GM21515 (cell line): ENCODE measurements around the gene ASCC1.
A peak's percentile ranks its signal among the peaks of the same experiment; 100 is the strongest.
"Not testable (repeated sequence)": the region's sequence is repeated elsewhere in the genome, so short reads cannot be mapped to it uniquely, and the experiment has no call there.

Experiments
- ATAC-seq: cut with Tn5 transposase; IDR thresholded peaks from one replicate; pipeline ENCODE4 v1.9.1; 2021; ENCODE audit not compliant: unreplicated experiment

ASCC1 gene

GRCh38 chr10:72133517-72133916 lies 82.6 kb downstream of the ASCC1 start:
- peak; percentile 62 for ATAC-seq

GRCh38 chr10:72132854-72133253 lies 83.2 kb downstream of the ASCC1 start:
- ATAC-seq = no peak

GRCh38 chr10:72127571-72127970 lies 88.5 kb downstream of the ASCC1 start:
- no peak for ATAC-seq

GRCh38 chr10:72126872-72127232 lies 89.2 kb downstream of the ASCC1 start:
- no peak for ATAC-seq

GRCh38 chr10:72126184-72126871 lies 89.7 kb downstream of the ASCC1 start:
- ATAC-seq = no peak

- ATAC-seq = no peak
Measured at GRCh38 chr10:72124989-72125388, 91.1 kb downstream of the ASCC1 start.

- no peak for ATAC-seq
Measured at GRCh38 chr10:72124381-72124780, 91.7 kb downstream of the ASCC1 start.

GRCh38 chr10:72123616-72124015 lies 92.5 kb downstream of the ASCC1 start:
- no peak for ATAC-seq

GRCh38 chr10:72122221-72122620 lies 93.9 kb downstream of the ASCC1 start:
- ATAC-seq = no peak

GRCh38 chr10:72121389-72121788 lies 94.7 kb downstream of the ASCC1 start:
- ATAC-seq = no peak

GRCh38 chr10:72116372-72116771 lies 99.7 kb downstream of the ASCC1 start:
- no peak for ATAC-seq

GRCh38 chr10:72114706-72115450 lies 101.2 kb downstream of the ASCC1 start:
- ATAC-seq = no peak

- ATAC-seq = no peak
Measured at GRCh38 chr10:72110673-72111401, 105.2 kb downstream of the ASCC1 start.

- ATAC-seq = no peak
Measured at GRCh38 chr10:72109636-72110157, 106.4 kb downstream of the ASCC1 start.

- ATAC-seq = no peak
Measured at GRCh38 chr10:72108830-72109635, 107.0 kb downstream of the ASCC1 start.

GRCh38 chr10:72108004-72108370 lies 108.1 kb downstream of the ASCC1 start:
- not testable (repeated sequence) for ATAC-seq

GRCh38 chr10:72107325-72108003 lies 108.6 kb downstream of the ASCC1 start:
- ATAC-seq = no peak

GRCh38 chr10:72106896-72107295 lies 109.2 kb downstream of the ASCC1 start:
- ATAC-seq = no peak

GRCh38 chr10:72106154-72106849 lies 109.8 kb downstream of the ASCC1 start:
- ATAC-seq = no peak

- no peak for ATAC-seq
Measured at GRCh38 chr10:72105710-72106109, 110.4 kb downstream of the ASCC1 start.
